ENCODE measurements around the gene SYNE4. TPM values are rescaled to one million over a fixed set of nuclear protein-coding genes. Genes with fewer than 3 reads are reported as not detected.

Gene SYNE4
- total and polyA plus RNA-seq, 2 of the 13 experiments (the other 11 are each of a cell fraction or from before 2014, with no cell fraction given), result 13.7 to 23.0 TPM

DNA sequence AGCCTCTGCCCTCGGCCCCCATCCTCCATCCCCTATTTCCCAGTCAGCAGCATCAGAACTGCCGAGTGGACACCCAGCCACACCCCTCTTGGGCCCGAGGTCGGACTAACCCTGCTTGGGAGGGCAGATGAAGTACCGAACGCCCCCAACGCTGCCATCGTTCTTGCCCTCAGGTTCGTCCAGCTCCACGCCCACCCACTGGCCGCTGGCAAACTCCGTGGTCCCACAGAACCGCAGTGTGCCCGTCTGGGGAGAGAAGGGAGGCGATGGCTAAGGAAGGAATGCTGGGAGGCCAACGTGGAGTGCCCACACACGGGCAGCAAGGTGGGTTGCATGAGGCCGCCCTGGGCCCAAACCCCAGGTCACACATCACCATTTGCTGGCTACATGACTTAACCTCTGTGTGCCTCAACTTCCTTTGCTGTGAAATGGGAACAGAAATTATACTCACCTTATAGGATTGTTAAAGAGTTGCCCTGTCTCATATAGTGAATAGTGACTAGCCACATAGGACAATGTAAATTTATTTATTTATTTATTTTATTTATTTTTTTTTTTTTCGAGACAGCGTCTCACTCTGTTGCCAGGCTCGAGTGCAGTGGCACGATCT is 10.6 kb upstream of the SYNE4 start:
- no peak for FAIRE-seq
- peaks cover 2 to 9% of the 10 kb centered on the region in 2 experiments; a peak in 4 of 5 replicates for H3K36me3 ChIP-seq (replicated peaks in 1 of 2; ENCODE audit: control insufficient read depth in 1 of 2, insufficient read depth in 2 of 2, low read length in 2 of 2)
- 95% methylated on average over 22 of the region's 22 CpGs for WGBS (ENCODE audit: low lambda C conversion rate)
- no TSS peak for BruUV-seq (replicated peaks)
- in situ Hi-C loops (cut with HindIII; ENCODE audit: extremely low pct_ligation_motif_present, low pct_unique_long_range_greater_than_20kb), result no loop called here
- no peaks in the 10 kb centered on the region for H3K27me3 ChIP-seq (ENCODE audit: control insufficient read depth in 1 of 2, insufficient read depth in 2 of 2, low read length in 2 of 2)
- no peak overlapping the region for H3K27ac ChIP-seq (ENCODE audit: extremely low read length, insufficient read depth, low read length)
- H2AFZ ChIP-seq (ENCODE audit: low read length), result no peak overlapping the region
- CTCF ChIA-PET (ENCODE audit: low intra/inter-chr PET ratio, low total read pairs), result no interaction called here
- DNase-seq (ENCODE audit: low spot score), result no peak
- H4K20me1 ChIP-seq (ENCODE audit: insufficient read depth, low read length), result no peaks in the 10 kb centered on the region
- no peak overlapping the region for H3K4me3 ChIP-seq (replicated peaks in 1 of 3; ENCODE audit: insufficient read depth in 1 of 3, low read depth in 2 of 3, low read length in 3 of 3)
- peaks cover 16% of the 10 kb centered on the region for H3K4me1 ChIP-seq (ENCODE audit: insufficient read depth, low read length)
- H3K4me2 ChIP-seq (ENCODE audit: low read depth, low read length), result no peak overlapping the region
- TF ChIP-seq ZNF629 (CRISPR knock-in tag; conservative IDR thresholded peaks at IDR 0.05), result peak; percentile 71
- TF ChIP-seq BCL6 (CRISPR knock-in tag; IDR thresholded peaks at IDR 0.05), result no peak
- TF ChIP-seq AGO1 (IDR thresholded peaks at IDR 0.05; ENCODE audit: low read depth, low read length, poor library complexity, severe bottlenecking), result no peak
- TF ChIP-seq AGO2 (optimal IDR thresholded peaks at IDR 0.05; ENCODE audit: low read depth, low read length), result peak; percentile 50
- no peak for TF ChIP-seq ZMYM3 (CRISPR knock-in tag; IDR thresholded peaks at IDR 0.05)
- TF ChIP-seq ZNF674 (CRISPR knock-in tag; IDR thresholded peaks at IDR 0.05; ENCODE audit: low read depth), result no peak
- peaks cover 10% of the 10 kb centered on the region for H3K79me2 ChIP-seq (ENCODE audit: insufficient read depth, low read length)
- H3K9me3 ChIP-seq (ENCODE audit: low read length), result no peaks in the 10 kb centered on the region
- POLR2A ChIA-PET, result no interaction called here
- intact Hi-C loops (cut with micrococcal nuclease; ENCODE audit: unreplicated experiment), result no loop called here
- ATAC-seq, result no peak
- no peak overlapping the region for H3K9ac ChIP-seq (ENCODE audit: insufficient read depth, low read depth, low read length)

GRCh38 chr19:36014012-36014924 is 5.7 kb upstream of the SYNE4 start, which contains the start of gene ALKBH6:
ALKBH6 (minus strand) TSS chr19:36014213; CDS start chr19:36013397, 816 bp downstream.
- H3K27ac ChIP-seq (ENCODE audit: extremely low read length, insufficient read depth, low read length), result peak within 1 kb of the TSS; percentile 67
- ATAC-seq (peak; percentile 98), FAIRE-seq (peak; percentile 92), DNase-seq (ENCODE audit: low spot score) (peak; percentile 97)
- H2AFZ ChIP-seq (ENCODE audit: low read length), result no peak within 1 kb of the TSS
- ChIA-PET POLR2A (interaction anchor here (0.8 to 1.7 kb wide), 6 partner anchors 17 to 45 kb away, joined by 5 to 17 read pairs (median 5); partner anchors contain the start of gene THAP8), CTCF (ENCODE audit: low intra/inter-chr PET ratio, low total read pairs) (no interaction called here)
- intact Hi-C loops (cut with micrococcal nuclease; ENCODE audit: unreplicated experiment), result loop anchor here (1.0 kb wide), 1 partner anchor 8 kb away; no protein-coding TSS in a partner anchor
- no peaks in the 10 kb centered on the region for H3K9me3 ChIP-seq (ENCODE audit: low read length)
- WGBS (ENCODE audit: low lambda C conversion rate), result under 1% methylated on average over 21 of the region's 42 CpGs
- peak within 1 kb of the TSS; percentile 96 for H3K4me2 ChIP-seq (ENCODE audit: low read depth, low read length)
- no peaks in the 10 kb centered on the region for H4K20me1 ChIP-seq (ENCODE audit: insufficient read depth, low read length)
- in situ Hi-C loops (cut with HindIII; ENCODE audit: extremely low pct_ligation_motif_present, low pct_unique_long_range_greater_than_20kb), result no loop called here
- H3K36me3 ChIP-seq (replicated peaks in 1 of 2; ENCODE audit: control insufficient read depth in 1 of 2, insufficient read depth in 2 of 2, low read length in 2 of 2), result no peaks in the 10 kb centered on the region
- H3K4me3 ChIP-seq (replicated peaks in 1 of 3; ENCODE audit: insufficient read depth in 1 of 3, low read depth in 2 of 3, low read length in 3 of 3), result peak within 1 kb of the TSS; percentile 74 to 92 (median 85)
- peak within 1 kb of the TSS; percentile 77 for H3K9ac ChIP-seq (ENCODE audit: insufficient read depth, low read depth, low read length)
- H3K79me2 ChIP-seq (ENCODE audit: insufficient read depth, low read length), result peaks cover 13% of the 10 kb centered on the region
- BruUV-seq (replicated peaks), result TSS peak; percentile 83
- no peaks in the 10 kb centered on the region; a peak in 1 of 5 replicates for H3K27me3 ChIP-seq (ENCODE audit: control insufficient read depth in 1 of 2, insufficient read depth in 2 of 2, low read length in 2 of 2)
- H3K4me1 ChIP-seq (ENCODE audit: insufficient read depth, low read length), result peaks cover 42% of the 10 kb centered on the region
- no peak for TF ChIP-seq ZNF160 (CRISPR knock-in tag; IDR thresholded peaks at IDR 0.05)
- peak; percentile 36; the same call in 1 of the 2 replicates for TF ChIP-seq POGZ (CRISPR knock-in tag; IDR thresholded peaks at IDR 0.05)
- peak; percentile 66; the same call in 1 of the 2 replicates for TF ChIP-seq TGIF2 (CRISPR knock-in tag; IDR thresholded peaks at IDR 0.05)
- TF ChIP-seq ZFY (CRISPR knock-in tag; IDR thresholded peaks at IDR 0.05), result peak; percentile 53; the same call in 1 of the 2 replicates
- TF ChIP-seq, protein P1, sequence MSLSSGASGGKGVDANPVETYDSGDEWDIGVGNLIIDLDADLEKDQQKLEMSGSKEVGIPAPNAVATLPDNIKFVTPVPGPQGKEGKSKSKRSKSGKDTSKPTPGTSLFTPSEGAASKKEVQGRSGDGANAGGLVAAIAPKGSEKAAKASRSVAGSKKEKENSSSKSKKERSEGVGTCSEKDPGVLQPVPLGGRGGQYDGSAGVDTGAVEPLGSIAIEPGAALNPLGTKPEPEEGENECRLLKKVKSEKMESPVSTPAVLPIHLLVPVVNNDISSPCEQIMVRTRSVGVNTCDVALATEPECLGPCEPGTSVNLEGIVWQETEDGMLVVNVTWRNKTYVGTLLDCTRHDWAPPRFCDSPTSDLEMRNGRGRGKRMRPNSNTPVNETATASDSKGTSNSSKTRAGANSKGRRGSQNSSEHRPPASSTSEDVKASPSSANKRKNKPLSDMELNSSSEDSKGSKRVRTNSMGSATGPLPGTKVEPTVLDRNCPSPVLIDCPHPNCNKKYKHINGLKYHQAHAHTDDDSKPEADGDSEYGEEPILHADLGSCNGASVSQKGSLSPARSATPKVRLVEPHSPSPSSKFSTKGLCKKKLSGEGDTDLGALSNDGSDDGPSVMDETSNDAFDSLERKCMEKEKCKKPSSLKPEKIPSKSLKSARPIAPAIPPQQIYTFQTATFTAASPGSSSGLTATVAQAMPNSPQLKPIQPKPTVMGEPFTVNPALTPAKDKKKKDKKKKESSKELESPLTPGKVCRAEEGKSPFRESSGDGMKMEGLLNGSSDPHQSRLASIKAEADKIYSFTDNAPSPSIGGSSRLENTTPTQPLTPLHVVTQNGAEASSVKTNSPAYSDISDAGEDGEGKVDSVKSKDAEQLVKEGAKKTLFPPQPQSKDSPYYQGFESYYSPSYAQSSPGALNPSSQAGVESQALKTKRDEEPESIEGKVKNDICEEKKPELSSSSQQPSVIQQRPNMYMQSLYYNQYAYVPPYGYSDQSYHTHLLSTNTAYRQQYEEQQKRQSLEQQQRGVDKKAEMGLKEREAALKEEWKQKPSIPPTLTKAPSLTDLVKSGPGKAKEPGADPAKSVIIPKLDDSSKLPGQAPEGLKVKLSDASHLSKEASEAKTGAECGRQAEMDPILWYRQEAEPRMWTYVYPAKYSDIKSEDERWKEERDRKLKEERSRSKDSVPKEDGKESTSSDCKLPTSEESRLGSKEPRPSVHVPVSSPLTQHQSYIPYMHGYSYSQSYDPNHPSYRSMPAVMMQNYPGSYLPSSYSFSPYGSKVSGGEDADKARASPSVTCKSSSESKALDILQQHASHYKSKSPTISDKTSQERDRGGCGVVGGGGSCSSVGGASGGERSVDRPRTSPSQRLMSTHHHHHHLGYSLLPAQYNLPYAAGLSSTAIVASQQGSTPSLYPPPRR (CRISPR knock-in tag; IDR thresholded peaks at IDR 0.05; ENCODE audit: borderline replicate concordance), result no peak
- TF ChIP-seq ZNF33B (CRISPR knock-in tag; IDR thresholded peaks at IDR 0.05), result no peak; the same call in 1 of the 2 replicates

Data from HepG2 (cell line).